Ramos (cell line): Measurements from ENCODE around the gene CAPN10.

ENCODE experiments used
- in situ Hi-C: fragments of 300-500 bp; cut with MboI; formaldehyde crosslinking; loops from one replicate; pipeline ENCODE4 v1.14.3; 2022; ENCODE audit warnings: low sequenced_read_pairs; ENCODE audit not compliant: unreplicated experiment

The CAPN10 gene

GRCh38 chr2:240619506-240620148 is 33.1 kb downstream of the CAPN10 start:
- in situ Hi-C loops: no loop called here

- in situ Hi-C loops: no loop called here
Measured at GRCh38 chr2:240620149-240620731, 33.7 kb downstream of the CAPN10 start.

- in situ Hi-C loops: no loop called here
Measured at GRCh38 chr2:240620859-240621258, 34.3 kb downstream of the CAPN10 start.

DNA sequence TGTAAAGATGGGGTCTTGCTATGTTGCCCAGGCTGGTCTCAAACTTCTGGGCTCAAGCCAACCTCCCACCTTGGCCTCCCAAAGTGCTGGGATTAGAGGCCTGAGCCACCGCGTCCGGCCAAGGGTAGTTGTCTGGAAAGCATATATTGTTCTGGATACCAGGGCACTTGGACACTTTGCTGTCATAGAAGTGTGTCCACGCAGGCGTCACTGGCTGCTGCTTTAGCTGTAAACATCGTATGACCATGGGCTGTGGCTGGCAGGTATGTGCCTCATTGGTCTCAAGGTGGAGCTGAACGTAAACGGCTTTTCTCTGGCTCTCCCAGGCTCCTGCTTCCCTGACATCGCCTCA is 35.5 kb downstream of the CAPN10 start:
- in situ Hi-C loops: no loop called here

GRCh38 chr2:240622531-240623235 is 36.1 kb downstream of the CAPN10 start:
- in situ Hi-C loops: no loop called here

DNA sequence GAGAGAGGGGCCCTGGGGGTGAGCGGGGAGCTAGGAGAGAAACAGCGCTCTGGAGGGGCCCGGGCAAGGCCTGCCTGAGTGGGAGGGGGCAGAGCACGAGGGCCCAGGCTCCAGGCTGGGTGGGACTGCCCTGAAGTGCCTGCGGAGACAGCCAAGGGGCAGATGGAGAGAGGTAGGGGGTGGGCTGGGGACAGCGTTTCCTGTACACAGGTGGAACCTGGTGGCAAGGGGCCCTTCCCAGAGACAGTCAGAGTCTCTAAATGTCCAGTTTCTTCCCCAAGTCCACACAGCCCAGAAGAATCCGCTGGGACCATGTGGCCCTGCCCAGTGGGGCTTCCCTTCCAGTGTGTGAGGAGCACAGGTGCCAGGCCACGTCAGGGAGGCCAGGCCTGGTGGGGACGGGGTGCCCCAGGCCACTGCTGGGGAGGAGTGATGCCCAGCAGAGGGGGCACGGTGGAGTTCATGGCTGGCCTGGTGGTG is 37.0 kb downstream of the CAPN10 start:
- in situ Hi-C loops: no loop called here

DNA sequence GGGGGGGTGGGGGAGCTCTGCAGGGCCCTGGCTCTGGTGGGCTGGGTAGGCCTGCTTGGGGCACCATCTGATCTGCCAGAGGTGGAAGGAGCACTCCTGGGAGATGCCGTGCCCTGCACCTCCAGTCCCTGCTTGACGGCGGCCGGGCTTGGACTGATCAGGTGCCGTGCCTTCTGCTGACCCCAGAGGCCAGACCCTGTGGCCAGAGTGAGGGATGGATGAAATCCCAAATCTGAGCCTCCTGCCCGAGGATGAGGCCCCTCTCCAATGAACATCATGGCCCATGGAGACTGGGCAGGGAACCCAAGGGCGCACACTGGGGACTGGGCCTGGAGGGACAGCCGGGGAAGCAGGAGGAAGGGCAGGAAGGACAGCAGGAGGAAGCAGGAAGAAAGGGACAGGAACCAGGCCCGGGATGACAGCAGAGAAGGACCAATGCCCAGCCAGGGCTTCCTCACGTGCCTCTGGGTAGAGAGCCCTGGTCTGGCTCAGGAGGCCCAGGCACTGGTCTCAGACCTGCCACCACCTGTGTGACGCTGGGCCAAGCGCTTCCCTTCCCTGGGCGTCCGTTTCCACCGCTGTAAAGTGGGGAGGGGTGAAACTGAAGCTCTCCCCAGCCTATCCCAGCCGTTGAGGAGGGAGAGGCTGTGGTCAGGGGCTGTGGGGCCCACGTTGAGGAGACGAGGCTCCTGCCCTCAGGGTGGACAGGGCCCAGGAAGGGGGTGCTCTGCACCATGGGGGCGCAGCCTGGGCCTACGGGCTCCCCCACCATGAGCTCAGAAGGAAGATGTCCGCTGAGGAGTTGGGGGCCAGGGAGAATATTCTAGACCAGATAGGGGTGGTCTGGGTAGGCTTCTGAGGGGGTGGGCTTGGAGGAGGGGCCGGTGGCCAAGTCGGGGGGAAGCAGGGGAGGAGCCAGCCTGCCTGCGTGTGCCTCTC is 37.7 kb downstream of the CAPN10 start:
- in situ Hi-C loops: no loop called here

- in situ Hi-C loops: no loop called here
Measured at GRCh38 chr2:240624950-240625621, 38.6 kb downstream of the CAPN10 start, which contains the start of gene GPR35. GPR35 (plus strand) TSS chr2:240625480; CDS start chr2:240629953, 4,473 bp downstream.

DNA sequence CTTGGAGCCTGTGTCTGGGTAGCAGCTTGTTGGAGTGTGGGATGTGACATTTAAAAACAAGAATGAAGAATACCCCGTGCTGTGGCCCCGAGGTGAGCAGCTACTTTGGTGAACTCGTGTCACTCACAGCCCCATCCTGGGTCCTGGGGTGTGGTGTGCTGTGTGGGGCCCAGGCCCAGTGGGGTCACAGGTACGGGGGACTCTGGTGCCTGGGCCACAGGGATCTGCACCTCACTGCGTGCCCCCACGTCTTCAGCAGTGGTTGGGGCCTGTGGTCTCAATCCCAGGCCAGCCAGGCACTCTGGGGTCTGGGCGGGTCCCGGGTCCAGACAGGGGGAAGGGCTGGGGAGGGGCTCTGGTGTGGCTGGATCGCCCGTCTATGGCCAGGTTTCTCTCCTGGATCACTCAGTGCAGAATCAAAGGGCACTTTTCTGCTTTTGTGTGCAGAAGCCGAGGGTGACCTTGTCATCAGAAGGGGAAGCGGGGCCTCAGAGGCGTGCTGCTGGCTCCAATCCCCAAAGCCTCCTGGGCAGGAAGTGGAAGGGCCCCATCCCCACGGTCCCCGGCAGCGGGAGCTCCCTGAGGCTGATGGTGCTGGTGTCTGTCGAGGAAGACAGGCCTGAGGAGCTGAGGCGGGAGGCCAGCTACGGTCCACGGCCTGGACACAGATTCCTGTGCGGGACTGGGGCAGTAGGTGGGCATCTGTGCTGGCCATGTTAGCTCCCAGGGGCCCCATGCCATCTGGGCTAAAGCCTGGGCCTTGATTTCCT is 40.2 kb downstream of the CAPN10 start:
- in situ Hi-C loops: no loop called here

DNA sequence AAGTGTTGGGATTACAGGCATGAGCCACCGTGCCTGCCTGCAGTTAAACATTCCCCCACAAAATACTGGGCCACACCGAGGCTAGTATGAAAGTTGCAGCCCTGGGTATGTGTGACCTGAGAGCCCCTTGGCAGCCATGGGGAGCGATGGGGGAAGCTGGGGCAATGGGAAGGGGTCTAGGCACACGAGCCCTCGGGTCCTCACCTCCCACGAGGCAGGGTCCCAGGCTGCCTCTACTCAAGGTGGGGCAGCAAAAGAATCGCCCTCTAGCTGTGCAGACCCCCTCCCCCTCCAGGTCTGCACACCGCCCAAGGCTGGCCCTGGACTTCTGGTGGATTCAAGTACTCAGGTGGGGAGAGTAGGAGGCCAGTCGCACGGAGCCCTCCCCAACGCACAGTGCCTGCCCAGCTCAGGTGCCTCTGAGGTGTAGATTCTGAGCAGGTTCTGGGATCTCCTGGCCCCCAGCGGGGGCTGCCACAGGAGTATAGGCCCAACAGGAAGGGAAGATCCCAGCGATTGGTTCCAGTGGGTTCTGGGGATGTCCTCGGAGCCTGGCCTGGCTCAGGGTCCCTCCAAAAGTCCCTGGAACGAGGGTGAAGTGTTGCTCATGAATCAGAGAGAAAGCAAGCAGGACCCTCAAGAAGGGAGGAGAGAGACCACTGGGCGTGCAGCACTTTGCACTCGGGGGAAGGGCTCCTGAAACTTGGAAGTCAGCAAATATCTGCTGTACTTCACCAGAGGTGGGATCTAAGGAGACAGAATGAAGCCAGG is 41.4 kb downstream of the CAPN10 start:
- in situ Hi-C loops: no loop called here

DNA sequence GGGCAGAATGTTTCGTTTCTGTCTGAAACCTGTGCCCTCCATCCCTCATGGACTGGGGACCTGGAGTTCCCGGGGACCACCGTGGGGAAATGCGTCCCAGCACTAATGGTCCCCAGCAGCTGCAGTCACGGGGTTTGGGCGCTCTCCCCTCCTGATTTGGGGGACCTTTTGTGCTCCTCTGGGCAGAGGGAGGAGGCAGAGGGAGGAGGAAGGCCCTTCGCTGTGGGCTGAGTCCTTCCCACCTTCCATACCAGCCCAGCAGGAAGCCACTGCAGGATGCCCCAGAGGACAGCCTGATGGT is 41.9 kb downstream of the CAPN10 start:
- in situ Hi-C loops: no loop called here

- in situ Hi-C loops: no loop called here
Measured at GRCh38 chr2:240628808-240629618, 42.5 kb downstream of the CAPN10 start.

DNA sequence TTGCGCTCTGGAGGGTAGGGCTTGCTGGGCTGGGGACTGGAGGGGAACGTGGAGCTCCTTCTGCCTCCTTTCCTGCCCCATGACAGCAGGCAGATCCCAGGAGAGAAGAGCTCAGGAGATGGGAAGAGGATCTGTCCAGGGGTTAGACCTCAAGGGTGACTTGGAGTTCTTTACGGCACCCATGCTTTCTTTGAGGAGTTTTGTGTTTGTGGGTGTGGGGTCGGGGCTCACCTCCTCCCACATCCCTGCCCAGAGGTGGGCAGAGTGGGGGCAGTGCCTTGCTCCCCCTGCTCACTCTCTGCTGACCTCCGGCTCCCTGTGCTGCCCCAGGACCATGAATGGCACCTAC is 43.1 kb downstream of the CAPN10 start:
- in situ Hi-C loops: no loop called here

GRCh38 chr2:240629968-240630770 is 43.6 kb downstream of the CAPN10 start:
- in situ Hi-C loops: no loop called here

DNA sequence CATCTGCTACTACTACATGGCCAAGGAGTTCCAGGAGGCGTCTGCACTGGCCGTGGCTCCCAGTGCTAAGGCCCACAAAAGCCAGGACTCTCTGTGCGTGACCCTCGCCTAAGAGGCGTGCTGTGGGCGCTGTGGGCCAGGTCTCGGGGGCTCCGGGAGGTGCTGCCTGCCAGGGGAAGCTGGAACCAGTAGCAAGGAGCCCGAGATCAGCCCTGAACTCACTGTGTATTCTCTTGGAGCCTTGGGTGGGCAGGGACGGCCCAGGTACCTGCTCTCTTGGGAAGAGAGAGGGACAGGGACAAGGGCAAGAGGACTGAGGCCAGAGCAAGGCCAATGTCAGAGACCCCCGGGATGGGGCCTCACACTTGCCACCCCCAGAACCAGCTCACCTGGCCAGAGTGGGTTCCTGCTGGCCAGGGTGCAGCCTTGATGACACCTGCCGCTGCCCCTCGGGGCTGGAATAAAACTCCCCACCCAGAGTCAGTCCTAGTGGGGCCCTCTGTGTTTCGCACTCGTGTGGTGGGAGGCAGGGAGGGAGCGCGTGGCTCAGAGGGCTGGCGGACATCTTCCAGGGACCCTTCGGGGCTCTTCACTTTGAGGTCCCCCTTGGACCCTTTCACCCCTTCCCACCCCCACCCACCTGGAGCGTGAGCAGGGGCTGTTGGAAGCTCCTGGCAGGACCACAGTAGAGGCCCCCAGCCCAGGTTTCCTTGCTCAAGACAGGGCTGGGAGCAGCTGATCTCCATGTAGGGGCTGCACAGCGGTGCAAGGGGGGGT is 44.4 kb downstream of the CAPN10 start:
- in situ Hi-C loops: no loop called here

- in situ Hi-C loops: no loop called here
Measured at GRCh38 chr2:240631548-240632305, 45.2 kb downstream of the CAPN10 start.
